IMR-90 (cell line): ENCODE results near the gene FAM241A. TPM values are rescaled to one million over a fixed set of nuclear protein-coding genes. Genes with fewer than 3 reads are reported as not detected.

Experiments
- ATAC-seq: fragments of 200-7000 bp; cut with Tn5 transposase; 2 replicates; pipeline ENCODE4 v1.9.1; 2020; ENCODE audit warnings: low read depth, mild to moderate bottlenecking, moderate library complexity
- BruUV-seq: library from RNA; stranded (reverse); fragments of 400-500 nt; replicated peaks from 2 replicates; lab custom pipeline; 2021; lab: Mats Ljungman, UMichigan
- CTCF ChIA-PET: fragments of 300-600 bp; formaldehyde crosslinking; extraction: SDS; loops from one replicate; lab custom pipeline; 2021; ENCODE audit warnings: antibody characterized with exemption; lab: Yijun Ruan, JAX
- POLR2A ChIA-PET: fragments of 300-600 bp; sonication (Branson Sonifier 250); formaldehyde crosslinking; loops from one replicate; lab custom pipeline; 2022; ENCODE audit warnings: antibody characterized with exemption; ENCODE audit not compliant: unreplicated experiment; lab: Charles Lee
- DNase-seq: peaks from one replicate; pipeline ENCODE4 v3.0.0; 2013
- H2AFZ ChIP-seq: replicated peaks from 2 replicates; pipeline ENCODE3; 2013; ENCODE audit warnings: low read length, mild to moderate bottlenecking; ENCODE audit not compliant: poor library complexity
- H2AK5ac ChIP-seq: 2 replicates; pipeline ENCODE4 v1.6.1; 2013; ENCODE audit warnings: low read depth, low read length, inconsistent platforms
- H2AK9ac ChIP-seq: replicated peaks from 2 replicates; pipeline ENCODE3; 2013; ENCODE audit warnings: mild to moderate bottlenecking, low read depth, low read length, moderate library complexity; ENCODE audit not compliant: poor library complexity
- H2BK120ac ChIP-seq: 2 replicates; pipeline ENCODE4 v1.6.1; 2013; ENCODE audit warnings: low read depth, low read length, inconsistent platforms
- H2BK15ac ChIP-seq: 3 replicates; pipeline ENCODE4 v1.6.1; 2013; ENCODE audit warnings: low read depth, low read length, inconsistent platforms
- H2BK20ac ChIP-seq: 2 replicates; pipeline ENCODE4 v1.6.1; 2013; ENCODE audit warnings: low read depth, mild to moderate bottlenecking, inconsistent platforms, low read length, moderate library complexity
- H2BK5ac ChIP-seq: 2 replicates; pipeline ENCODE4 v1.6.1; 2013; ENCODE audit warnings: mild to moderate bottlenecking, low read depth, low read length, inconsistent platforms; ENCODE audit not compliant: poor library complexity, severe bottlenecking
- H3K14ac ChIP-seq: replicated peaks from 2 replicates; pipeline ENCODE4 v1.6.1; 2013; ENCODE audit warnings: low read depth, low read length, inconsistent platforms
- H3K18ac ChIP-seq: 2 replicates; pipeline ENCODE4 v1.6.1; 2013; ENCODE audit warnings: low read depth, low read length, control low read depth
- H3K23ac ChIP-seq: 2 replicates; pipeline ENCODE4 v1.6.1; 2013; ENCODE audit warnings: low read depth, low read length, inconsistent platforms
- H3K27ac ChIP-seq: 2 replicates; pipeline ENCODE4 v1.5.1; 2013; ENCODE audit warnings: mild to moderate bottlenecking, control low read depth, low read length; ENCODE audit not compliant: insufficient read depth
- H3K27me3 ChIP-seq: 2 replicates; pipeline ENCODE4 v1.6.1; 2013; ENCODE audit warnings: low read length; ENCODE audit not compliant: control insufficient read depth, insufficient read depth
- H3K36me3 ChIP-seq: 2 replicates; pipeline ENCODE4 v1.6.1; 2013; ENCODE audit warnings: low read length, mixed read lengths; ENCODE audit not compliant: control insufficient read depth, insufficient read depth
- H3K4ac ChIP-seq: 2 replicates; pipeline ENCODE4 v1.6.1; 2013; ENCODE audit warnings: low read depth, low read length, inconsistent platforms
- H3K4me1 ChIP-seq: 2 replicates; pipeline ENCODE4 v1.6.1; 2013; ENCODE audit warnings: low read length, mixed read lengths; ENCODE audit not compliant: control insufficient read depth, insufficient read depth
- H3K4me2 ChIP-seq: 2 replicates; pipeline ENCODE4 v1.6.1; 2013; ENCODE audit warnings: low read depth, mild to moderate bottlenecking, control low read depth, low read length, moderate library complexity
- H3K4me3 ChIP-seq: 2 replicates; pipeline ENCODE4 v1.5.1; 2013; ENCODE audit warnings: low read depth, mild to moderate bottlenecking, control low read depth, low read length, moderate library complexity; ENCODE audit not compliant: insufficient read depth
- H3K56ac ChIP-seq: 2 replicates; pipeline ENCODE4 v1.6.1; 2013; ENCODE audit warnings: low read length, inconsistent platforms; ENCODE audit not compliant: insufficient read depth; ENCODE audit errors: extremely low read depth
- H3K79me1 ChIP-seq, 2 experiments: 2 replicates each; pipeline ENCODE4 v1.6.1; 2013; ENCODE audit warnings: low read length in 2 of 2, inconsistent platforms in 1 of 2, low read depth in 1 of 2
- H3K9ac ChIP-seq: 2 replicates; pipeline ENCODE4 v1.6.1; 2013; ENCODE audit warnings: low read depth, low read length, control low read depth
- H3K9me1 ChIP-seq: 2 replicates; pipeline ENCODE4 v1.6.1; 2013; ENCODE audit warnings: low read length, inconsistent platforms; ENCODE audit not compliant: insufficient read depth
- H3K9me3 ChIP-seq: 2 replicates; pipeline ENCODE4 v1.6.1; 2013; ENCODE audit warnings: low read length; ENCODE audit not compliant: control insufficient read depth, insufficient read depth
- H4K20me1 ChIP-seq: 2 replicates; pipeline ENCODE4 v1.6.1; 2013; ENCODE audit warnings: low read length, inconsistent platforms; ENCODE audit not compliant: insufficient read depth
- H4K5ac ChIP-seq: 2 replicates; pipeline ENCODE4 v1.6.1; 2013; ENCODE audit warnings: mild to moderate bottlenecking, low read depth, low read length, control low read depth
- H4K8ac ChIP-seq, 2 experiments: 2 replicates each; pipeline ENCODE4 v1.6.1; 2013; ENCODE audit warnings: low read depth in 2 of 2, low read length in 2 of 2, control low read depth in 1 of 2, inconsistent platforms in 1 of 2
- H4K91ac ChIP-seq: 2 replicates; pipeline ENCODE4 v1.6.1; 2013; ENCODE audit warnings: low read depth, low read length, inconsistent platforms; ENCODE audit not compliant: insufficient read depth
- BHLHE40 ChIP-seq: fragments of 150-350 bp; IDR thresholded peaks from 2 replicates; pipeline ENCODE4 v1.6.1; 2016; ENCODE audit warnings: mild to moderate bottlenecking, low read depth, low read length
- CEBPB ChIP-seq: IDR thresholded peaks from 2 replicates; pipeline ENCODE4 v1.6.1; 2012; ENCODE audit warnings: low read depth, low read length, improper control_type of control experiment
- CHD1 ChIP-seq: IDR thresholded peaks from 2 replicates; pipeline ENCODE4 v1.6.1; 2012; ENCODE audit warnings: low read depth, low read length, improper control_type of control experiment
- FOS ChIP-seq: fragments of 150-350 bp; IDR thresholded peaks from 2 replicates; pipeline ENCODE4 v1.6.1; 2016; ENCODE audit warnings: low read depth, low read length
- MAFK ChIP-seq: IDR thresholded peaks from 2 replicates; pipeline ENCODE4 v1.6.1; 2012; ENCODE audit warnings: low read depth, low read length, improper control_type of control experiment
- MAZ ChIP-seq: IDR thresholded peaks from 2 replicates; pipeline ENCODE4 v1.6.1; 2012; ENCODE audit warnings: low read depth, mild to moderate bottlenecking, low read length, improper control_type of control experiment, moderate library complexity, borderline replicate concordance
- NFE2L2 ChIP-seq: fragments of 150-350 bp; IDR thresholded peaks from 2 replicates; pipeline ENCODE4 v1.6.1; 2016; ENCODE audit warnings: low read depth, mild to moderate bottlenecking, low read length
- POLR2A ChIP-seq: IDR thresholded peaks from 2 replicates; pipeline ENCODE4 v1.6.1; 2012; ENCODE audit warnings: mild to moderate bottlenecking, low read depth, low read length
- RAD21 ChIP-seq: IDR thresholded peaks from 2 replicates; pipeline ENCODE4 v1.6.1; 2012; ENCODE audit warnings: low read length, improper control_type of control experiment
- RCOR1 ChIP-seq: IDR thresholded peaks from 2 replicates; pipeline ENCODE4 v1.6.1; 2012; ENCODE audit warnings: mild to moderate bottlenecking, low read length, improper control_type of control experiment; ENCODE audit not compliant: insufficient replicate concordance
- RFX5 ChIP-seq: IDR thresholded peaks from 2 replicates; pipeline ENCODE4 v1.8.0; 2012; ENCODE audit warnings: low read depth, mild to moderate bottlenecking, low read length, moderate library complexity
- WGBS, 2 experiments: methylation state at CpG; one replicate each; pipeline versions ENCODE4 v1.1.5 to v1.1.7; 2013; ENCODE audit warnings: missing lambda C conversion rate in 2 of 2; ENCODE audit not compliant: insufficient read length in 1 of 2; ENCODE audit errors: extremely low coverage in 2 of 2; 5-methylcytosine and 5-hydroxymethylcytosine counted together
- dilution Hi-C: fragments of 300-500 bp; cut with HindIII; formaldehyde crosslinking; loops from one replicate; pipeline ENCODE4 v1.14.3; 2018; ENCODE audit warnings: low sequenced_read_pairs; ENCODE audit not compliant: unreplicated experiment
- in situ Hi-C: fragments of 300-500 bp; cut with MboI; formaldehyde crosslinking; loops from 3 replicates; pipeline ENCODE4 v1.14.3; 2019; ENCODE audit warnings: low sequenced_read_pairs, inconsistent platforms, mixed read lengths
- intact Hi-C: fragments of 100-400 bp; cut with micrococcal nuclease; formaldehyde crosslinking; loops from 2 replicates; pipeline ENCODE4 v1.10.0; 2022
- polyA plus RNA-seq, 3 experiments: library from polyadenylated mRNA; depleted of rRNA; stranded (reverse); fragments of >200 nt; gene quantifications; 2 replicates each; pipeline ENCODE4 v1.2.3, GENCODE V29; 2012; ENCODE audit warnings: low replicate concordance in 1 of 3
- total RNA-seq: library from RNA; depleted of rRNA; stranded (reverse); fragments of >200 nt; gene quantifications from 2 replicates; pipeline ENCODE4 v1.2.3, GENCODE V29; 2012
- TF ChIP-seq, protein P1 (sequence below): fragments of 150-350 bp; IDR thresholded peaks from 2 replicates; pipeline ENCODE4 v1.6.1; 2016; ENCODE audit warnings: low read depth, mild to moderate bottlenecking, low read length, moderate library complexity, borderline replicate concordance
- TF ChIP-seq, protein P2 (sequence below): fragments of 150-350 bp; IDR thresholded peaks from 2 replicates; pipeline ENCODE4 v1.6.1; 2017; ENCODE audit warnings: mild to moderate bottlenecking, antibody characterized with exemption, low read length, low read depth
- TF ChIP-seq, protein P3 (sequence below): conservative IDR thresholded peaks from 2 replicates; pipeline ENCODE4 v1.5.1; 2012; ENCODE audit warnings: mild to moderate bottlenecking, low read depth, low read length, improper control_type of control experiment

The FAM241A gene
- total and polyA plus RNA-seq, 2 of the 4 experiments (the other 2 are of a cell fraction), result under 0.01 to 0.24 TPM

DNA sequence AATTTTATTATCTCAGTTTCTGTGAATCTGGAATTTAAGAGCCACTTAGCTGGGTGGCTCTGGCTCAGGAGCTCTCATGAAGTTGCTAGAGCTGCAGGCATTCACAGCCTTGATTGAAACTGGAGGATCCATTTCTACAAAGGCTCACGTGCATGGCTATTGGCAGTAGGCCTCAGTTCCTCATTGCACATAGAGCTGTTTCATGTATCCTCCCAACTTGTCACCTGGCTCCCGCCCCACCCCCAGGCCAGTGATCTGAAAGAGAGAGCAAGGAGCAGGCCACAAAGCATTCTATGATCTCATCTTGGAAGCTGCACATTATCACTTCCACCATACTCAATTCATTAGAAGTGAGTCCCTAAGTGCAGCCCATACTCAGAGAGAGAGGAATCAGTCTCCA is 67.8 kb downstream of the FAM241A start:
- H2BK15ac ChIP-seq, result no peak overlapping the region; the same call in 2 of the 3 replicates
- H3K27ac ChIP-seq, result no peak overlapping the region
- H2BK20ac ChIP-seq, result peak overlapping the region; percentile 46
- in situ Hi-C loops (no loop called here), intact Hi-C loops (no loop called here), dilution Hi-C loops (no loop called here)
- DNase-seq (no peak), ATAC-seq (no peak)
- H2AFZ ChIP-seq, result no peak overlapping the region
- peak overlapping the region; percentile 29; the same call in 1 of the 2 replicates for H2BK120ac ChIP-seq
- ChIA-PET CTCF (interaction anchor here (1.1 to 1.5 kb wide), 3 partner anchors 13 to 115 kb away, joined by 3 to 4 read pairs (median 4); no protein-coding TSS in a partner anchor), POLR2A (no interaction called here)
- H3K4me1 ChIP-seq, result peaks cover 3% of the 10 kb centered on the region
- no peak overlapping the region for H3K9ac ChIP-seq
- no peaks in the 10 kb centered on the region for H3K79me1 ChIP-seq
- peak overlapping the region; percentile 20; the same call in 1 of the 2 replicates for H2AK5ac ChIP-seq
- no peak overlapping the region for H3K56ac ChIP-seq
- no TSS peak for BruUV-seq
- no CpG with 5 or more reads among the region's 2 CpGs for WGBS, 2 experiments
- peak overlapping the region; percentile 20 for H3K4ac ChIP-seq
- no peak overlapping the region for H3K4me2 ChIP-seq
- no peaks in the 10 kb centered on the region for H3K9me1 ChIP-seq
- no peaks in the 10 kb centered on the region for H3K27me3 ChIP-seq
- H3K18ac ChIP-seq, result no peak overlapping the region
- no peak overlapping the region for H4K91ac ChIP-seq
- H3K36me3 ChIP-seq, result no peaks in the 10 kb centered on the region
- no peak for TF ChIP-seq POLR2A
- no peak for TF ChIP-seq CEBPB
- no peak for TF ChIP-seq CHD1
- TF ChIP-seq, protein P1, sequence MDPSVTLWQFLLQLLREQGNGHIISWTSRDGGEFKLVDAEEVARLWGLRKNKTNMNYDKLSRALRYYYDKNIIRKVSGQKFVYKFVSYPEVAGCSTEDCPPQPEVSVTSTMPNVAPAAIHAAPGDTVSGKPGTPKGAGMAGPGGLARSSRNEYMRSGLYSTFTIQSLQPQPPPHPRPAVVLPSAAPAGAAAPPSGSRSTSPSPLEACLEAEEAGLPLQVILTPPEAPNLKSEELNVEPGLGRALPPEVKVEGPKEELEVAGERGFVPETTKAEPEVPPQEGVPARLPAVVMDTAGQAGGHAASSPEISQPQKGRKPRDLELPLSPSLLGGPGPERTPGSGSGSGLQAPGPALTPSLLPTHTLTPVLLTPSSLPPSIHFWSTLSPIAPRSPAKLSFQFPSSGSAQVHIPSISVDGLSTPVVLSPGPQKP, result no peak
- no peak for TF ChIP-seq RAD21
- no peak for TF ChIP-seq BHLHE40
- TF ChIP-seq MAFK, result no peak
- TF ChIP-seq FOS, result no peak
- TF ChIP-seq RCOR1, result no peak
- TF ChIP-seq MAZ, result no peak
- TF ChIP-seq, protein P2, sequence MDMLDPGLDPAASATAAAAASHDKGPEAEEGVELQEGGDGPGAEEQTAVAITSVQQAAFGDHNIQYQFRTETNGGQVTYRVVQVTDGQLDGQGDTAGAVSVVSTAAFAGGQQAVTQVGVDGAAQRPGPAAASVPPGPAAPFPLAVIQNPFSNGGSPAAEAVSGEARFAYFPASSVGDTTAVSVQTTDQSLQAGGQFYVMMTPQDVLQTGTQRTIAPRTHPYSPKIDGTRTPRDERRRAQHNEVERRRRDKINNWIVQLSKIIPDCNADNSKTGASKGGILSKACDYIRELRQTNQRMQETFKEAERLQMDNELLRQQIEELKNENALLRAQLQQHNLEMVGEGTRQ, result no peak
- TF ChIP-seq NFE2L2, result no peak
- TF ChIP-seq, protein P3, sequence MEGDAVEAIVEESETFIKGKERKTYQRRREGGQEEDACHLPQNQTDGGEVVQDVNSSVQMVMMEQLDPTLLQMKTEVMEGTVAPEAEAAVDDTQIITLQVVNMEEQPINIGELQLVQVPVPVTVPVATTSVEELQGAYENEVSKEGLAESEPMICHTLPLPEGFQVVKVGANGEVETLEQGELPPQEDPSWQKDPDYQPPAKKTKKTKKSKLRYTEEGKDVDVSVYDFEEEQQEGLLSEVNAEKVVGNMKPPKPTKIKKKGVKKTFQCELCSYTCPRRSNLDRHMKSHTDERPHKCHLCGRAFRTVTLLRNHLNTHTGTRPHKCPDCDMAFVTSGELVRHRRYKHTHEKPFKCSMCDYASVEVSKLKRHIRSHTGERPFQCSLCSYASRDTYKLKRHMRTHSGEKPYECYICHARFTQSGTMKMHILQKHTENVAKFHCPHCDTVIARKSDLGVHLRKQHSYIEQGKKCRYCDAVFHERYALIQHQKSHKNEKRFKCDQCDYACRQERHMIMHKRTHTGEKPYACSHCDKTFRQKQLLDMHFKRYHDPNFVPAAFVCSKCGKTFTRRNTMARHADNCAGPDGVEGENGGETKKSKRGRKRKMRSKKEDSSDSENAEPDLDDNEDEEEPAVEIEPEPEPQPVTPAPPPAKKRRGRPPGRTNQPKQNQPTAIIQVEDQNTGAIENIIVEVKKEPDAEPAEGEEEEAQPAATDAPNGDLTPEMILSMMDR, result no peak
- no peak for TF ChIP-seq RFX5
- no peaks in the 10 kb centered on the region for H3K9me3 ChIP-seq
- H4K20me1 ChIP-seq, result no peaks in the 10 kb centered on the region
- no peak overlapping the region for H3K4me3 ChIP-seq
- H2AK9ac ChIP-seq, result no peak overlapping the region
- H3K14ac ChIP-seq, result no peak overlapping the region
- no peak overlapping the region for H4K8ac ChIP-seq
- no peak overlapping the region for H4K5ac ChIP-seq
- H3K23ac ChIP-seq, result no peak overlapping the region
- H2BK5ac ChIP-seq, result no peak overlapping the region
